Adrenal gland (tissue), 5 donors: Measurements from ENCODE around the gene AIFM2.

Source experiments
- CTCF ChIP-seq, 6 experiments: fragments of 450-650 bp in 4 of 6; fragments of 200-600 bp in 2 of 6; sonication (generic) in 1 of 6; IDR thresholded peaks; 1 replicate in 5 of 6; 2 replicates in 1 of 6; pipeline versions ENCODE4 v1.5.1 to v1.8.0; 2016 to 2021; ENCODE audit warnings: antibody characterized with exemption in 6 of 6, mild to moderate bottlenecking in 2 of 6, moderate library complexity in 1 of 6
- POLR2A ChIP-seq, 2 donors: fragments of 450-650 bp; IDR thresholded peaks; one replicate each; pipeline ENCODE4 v1.6.1; 2017; ENCODE audit warnings: antibody characterized with exemption in 2 of 2, mild to moderate bottlenecking in 2 of 2, moderate library complexity in 1 of 2
- donor health status: DM: no; HTN: no; CAD: no.

DNA sequence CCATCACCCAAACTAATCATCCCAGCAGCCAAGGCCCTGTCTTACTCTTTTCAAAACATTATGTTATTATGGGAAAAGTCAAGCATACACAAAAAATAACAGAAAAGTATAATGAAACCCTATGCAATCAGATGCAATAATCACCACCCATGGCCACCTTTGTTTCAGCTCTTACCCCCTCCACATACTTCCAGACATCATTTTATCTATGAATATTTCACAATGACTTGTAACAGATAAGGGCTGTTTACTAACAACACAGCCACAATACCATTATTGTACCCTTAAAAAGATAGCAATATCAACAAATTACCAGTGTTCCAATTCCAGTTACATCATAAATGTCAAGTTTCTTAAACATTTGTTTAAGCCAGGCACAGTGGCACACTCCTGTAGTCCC, 35.2 kb downstream of the AIFM2 start:
- TF ChIP-seq CTCF (IDR thresholded peaks at IDR 0.05) (no peak), POLR2A (IDR thresholded peaks at IDR 0.05) (no peak)
